Neural cell (in vitro differentiated cells): ENCODE data around the gene CDC34. TPM values are rescaled to one million over a fixed set of nuclear protein-coding genes. Genes with fewer than 3 reads are reported as not detected.

Experiments
- H2AFZ ChIP-seq: fragments of 200-600, 300-800 bp; sonication (generic), shearing (Covaris generic); 2 replicates; pipeline ENCODE4 v1.6.0; 2014; ENCODE audit warnings: low read depth, mild to moderate bottlenecking, antibody characterized with exemption, low read length, moderate library complexity
- H3F3A ChIP-seq: fragments of 200-600 bp; shearing (Covaris generic); 2 replicates; pipeline ENCODE4 v1.6.1; 2016; ENCODE audit warnings: mild to moderate bottlenecking, moderate library complexity, mixed read lengths, antibody characterized with exemption, low read length; ENCODE audit not compliant: insufficient read depth, poor library complexity, severe bottlenecking
- H3K27ac ChIP-seq: fragments of 200-600, 300-800 bp; sonication (generic), shearing (Covaris generic); 2 replicates; pipeline ENCODE4 v1.5.1; 2014; ENCODE audit warnings: mild to moderate bottlenecking, low read length, moderate library complexity
- H3K27me3 ChIP-seq: fragments of 300-800, 200-600 bp; sonication (generic), shearing (Covaris generic); 2 replicates; pipeline ENCODE4 v1.6.0; 2014; ENCODE audit warnings: mild to moderate bottlenecking, low read depth, low read length, moderate library complexity; ENCODE audit not compliant: insufficient read depth
- H3K36me3 ChIP-seq: fragments of 300-800, 200-600 bp; sonication (generic), shearing (Covaris generic); 2 replicates; pipeline ENCODE4 v1.5.1; 2014; ENCODE audit warnings: mild to moderate bottlenecking, antibody characterized with exemption, low read length, moderate library complexity; ENCODE audit not compliant: insufficient read depth
- H3K4me2 ChIP-seq: fragments of 300-800, 200-600 bp; sonication (generic), shearing (Covaris generic); 2 replicates; pipeline ENCODE4 v1.6.0; 2014; ENCODE audit warnings: mild to moderate bottlenecking, low read length
- H3K4me3 ChIP-seq: fragments of 300-800, 200-600 bp; sonication (generic), shearing (Covaris generic); 2 replicates; pipeline ENCODE4 v1.5.1; 2014; ENCODE audit warnings: mild to moderate bottlenecking, low read length, moderate library complexity
- H3K79me2 ChIP-seq: fragments of 200-600 bp; shearing (Covaris generic); replicated peaks from 2 replicates; pipeline ENCODE4 v1.6.0; 2014; ENCODE audit warnings: mild to moderate bottlenecking, low read length, moderate library complexity; ENCODE audit not compliant: insufficient read depth
- H3K9ac ChIP-seq: fragments of 300-800, 200-600 bp; sonication (generic), shearing (Covaris generic); 2 replicates; pipeline ENCODE4 v1.6.1; 2016; ENCODE audit warnings: mild to moderate bottlenecking, low read length, mixed read lengths
- H3K9me2 ChIP-seq: fragments of 200-600 bp; shearing (Covaris generic); 2 replicates; pipeline ENCODE4 v1.6.1; 2016; ENCODE audit warnings: mild to moderate bottlenecking, low read length, mixed read lengths; ENCODE audit not compliant: insufficient read depth
- H3K9me3 ChIP-seq: fragments of 200-600, 300-800 bp; sonication (generic), shearing (Covaris generic); 2 replicates; pipeline ENCODE4 v1.6.1; 2016; ENCODE audit warnings: mild to moderate bottlenecking, mixed run types, low read length, moderate library complexity, mixed read lengths
- H4K20me1 ChIP-seq: fragments of 200-600 bp; shearing (Covaris generic); 2 replicates; pipeline ENCODE4 v1.6.1; 2016; ENCODE audit warnings: mild to moderate bottlenecking, mixed run types; ENCODE audit not compliant: insufficient read depth
- EP300 ChIP-seq: fragments of 450-650 bp; conservative IDR thresholded peaks from 2 replicates; pipeline ENCODE4 v1.6.1; 2014; ENCODE audit warnings: antibody characterized with exemption, mild to moderate bottlenecking, moderate library complexity; ENCODE audit not compliant: poor library complexity, severe bottlenecking
- EZH2 ChIP-seq: fragments of 200-600, 300-800 bp; shearing (Covaris generic), sonication (generic); IDR thresholded peaks from 2 replicates; pipeline ENCODE4 v1.6.1; 2014; ENCODE audit warnings: antibody characterized with exemption, low read length, borderline replicate concordance, mild to moderate bottlenecking; ENCODE audit not compliant: insufficient read depth, poor library complexity, severe bottlenecking
- MXI1 ChIP-seq: fragments of 450-650 bp; conservative IDR thresholded peaks from 2 replicates; pipeline ENCODE4 v1.6.1; 2014; ENCODE audit warnings: antibody characterized with exemption, mild to moderate bottlenecking; ENCODE audit not compliant: poor library complexity, severe bottlenecking
- POLR2AphosphoS5 ChIP-seq: IDR thresholded peaks from 2 replicates; pipeline ENCODE4 v1.6.1; 2012
- RAD21 ChIP-seq: fragments of 450-650 bp; conservative IDR thresholded peaks from 2 replicates; pipeline ENCODE4 v1.6.1; 2014; ENCODE audit warnings: antibody characterized with exemption, mild to moderate bottlenecking, moderate library complexity
- SMC3 ChIP-seq: fragments of 450-650 bp; conservative IDR thresholded peaks from 2 replicates; pipeline ENCODE4 v1.6.1; 2014; ENCODE audit warnings: antibody characterized with exemption, mild to moderate bottlenecking, moderate library complexity; ENCODE audit not compliant: poor library complexity
- TAF1 ChIP-seq: IDR thresholded peaks from 2 replicates; pipeline ENCODE4 v1.6.1; 2012; ENCODE audit warnings: low read depth
- polyA plus RNA-seq: library from polyadenylated mRNA; depleted of rRNA; stranded (reverse); fragments of >200 nt; gene quantifications from 2 replicates; pipeline ENCODE4 v1.2.3, GENCODE V29; 2014
- TF ChIP-seq, protein P1 (sequence below): fragments of 450-650 bp; IDR thresholded peaks from 2 replicates; pipeline ENCODE4 v1.5.1; 2014; ENCODE audit warnings: antibody characterized with exemption, mild to moderate bottlenecking, moderate library complexity; ENCODE audit not compliant: poor library complexity, severe bottlenecking
- TF ChIP-seq, protein P2 (sequence below): IDR thresholded peaks from 2 replicates; pipeline ENCODE4 v1.6.1; 2012; ENCODE audit warnings: borderline replicate concordance

CDC34 gene
- polyA plus RNA-seq, 1 donor from 2014 or later = 155 TPM

DNA sequence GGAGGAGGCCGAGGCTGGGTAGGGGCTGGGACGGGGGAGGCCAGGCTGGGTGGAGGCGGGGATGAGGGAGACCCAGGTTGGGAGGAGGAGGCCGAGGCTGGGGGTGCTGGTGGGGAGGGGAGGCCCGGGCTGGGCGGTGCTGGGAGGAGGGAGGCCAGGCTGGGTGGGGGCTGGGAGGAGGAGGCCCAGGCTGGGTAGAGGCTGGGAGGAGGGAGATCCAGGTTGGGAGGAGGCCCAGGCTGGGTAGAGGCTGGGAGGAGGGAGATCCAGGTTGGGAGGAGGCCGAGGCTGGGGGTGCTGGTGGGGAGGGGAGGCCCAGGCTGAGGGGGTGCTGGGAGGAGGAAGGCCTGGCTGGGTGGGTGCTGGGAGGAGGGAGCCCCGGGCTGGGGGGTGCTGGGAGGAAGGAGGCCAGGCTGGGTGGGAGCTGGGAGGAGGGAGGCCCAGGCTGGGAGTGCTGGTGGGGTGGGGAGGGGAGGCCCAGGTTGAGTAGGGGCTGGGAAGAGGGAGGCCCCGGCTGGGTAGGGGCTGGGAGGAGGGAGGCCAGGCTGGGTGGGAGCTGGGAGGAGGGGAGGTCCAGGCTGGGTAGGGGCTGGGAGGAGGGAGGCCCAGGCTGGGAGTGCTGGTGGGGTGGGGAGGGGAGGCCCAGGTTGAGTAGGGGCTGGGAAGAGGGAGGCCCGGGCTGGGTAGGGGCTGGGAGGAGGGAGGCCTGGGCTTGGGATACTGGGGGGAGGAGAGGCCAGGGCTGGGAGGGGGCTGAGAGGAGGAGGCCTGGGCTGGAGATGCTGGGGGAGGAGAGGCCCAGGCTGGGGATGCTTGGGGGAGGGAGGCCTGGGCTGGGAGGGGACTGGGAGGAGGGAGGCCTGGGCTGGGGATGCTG lies 13.6 kb upstream of the CDC34 start:
- H3K27me3 ChIP-seq = no peaks in the 10 kb centered on the region
- H4K20me1 ChIP-seq = no peaks in the 10 kb centered on the region
- no peaks in the 10 kb centered on the region for H3K9me3 ChIP-seq
- H3K9ac ChIP-seq = no peak overlapping the region
- no peaks in the 10 kb centered on the region for H3K79me2 ChIP-seq
- H3K4me3 ChIP-seq = no peak overlapping the region
- no peaks in the 10 kb centered on the region for H3K36me3 ChIP-seq
- TF ChIP-seq, protein P1, sequence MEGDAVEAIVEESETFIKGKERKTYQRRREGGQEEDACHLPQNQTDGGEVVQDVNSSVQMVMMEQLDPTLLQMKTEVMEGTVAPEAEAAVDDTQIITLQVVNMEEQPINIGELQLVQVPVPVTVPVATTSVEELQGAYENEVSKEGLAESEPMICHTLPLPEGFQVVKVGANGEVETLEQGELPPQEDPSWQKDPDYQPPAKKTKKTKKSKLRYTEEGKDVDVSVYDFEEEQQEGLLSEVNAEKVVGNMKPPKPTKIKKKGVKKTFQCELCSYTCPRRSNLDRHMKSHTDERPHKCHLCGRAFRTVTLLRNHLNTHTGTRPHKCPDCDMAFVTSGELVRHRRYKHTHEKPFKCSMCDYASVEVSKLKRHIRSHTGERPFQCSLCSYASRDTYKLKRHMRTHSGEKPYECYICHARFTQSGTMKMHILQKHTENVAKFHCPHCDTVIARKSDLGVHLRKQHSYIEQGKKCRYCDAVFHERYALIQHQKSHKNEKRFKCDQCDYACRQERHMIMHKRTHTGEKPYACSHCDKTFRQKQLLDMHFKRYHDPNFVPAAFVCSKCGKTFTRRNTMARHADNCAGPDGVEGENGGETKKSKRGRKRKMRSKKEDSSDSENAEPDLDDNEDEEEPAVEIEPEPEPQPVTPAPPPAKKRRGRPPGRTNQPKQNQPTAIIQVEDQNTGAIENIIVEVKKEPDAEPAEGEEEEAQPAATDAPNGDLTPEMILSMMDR = no peak
- H2AFZ ChIP-seq = no peak overlapping the region
- no peak overlapping the region for H3K27ac ChIP-seq
- no peak overlapping the region for H3K4me2 ChIP-seq
- no peaks in the 10 kb centered on the region for H3K9me2 ChIP-seq
- H3F3A ChIP-seq = no peaks in the 10 kb centered on the region

DNA sequence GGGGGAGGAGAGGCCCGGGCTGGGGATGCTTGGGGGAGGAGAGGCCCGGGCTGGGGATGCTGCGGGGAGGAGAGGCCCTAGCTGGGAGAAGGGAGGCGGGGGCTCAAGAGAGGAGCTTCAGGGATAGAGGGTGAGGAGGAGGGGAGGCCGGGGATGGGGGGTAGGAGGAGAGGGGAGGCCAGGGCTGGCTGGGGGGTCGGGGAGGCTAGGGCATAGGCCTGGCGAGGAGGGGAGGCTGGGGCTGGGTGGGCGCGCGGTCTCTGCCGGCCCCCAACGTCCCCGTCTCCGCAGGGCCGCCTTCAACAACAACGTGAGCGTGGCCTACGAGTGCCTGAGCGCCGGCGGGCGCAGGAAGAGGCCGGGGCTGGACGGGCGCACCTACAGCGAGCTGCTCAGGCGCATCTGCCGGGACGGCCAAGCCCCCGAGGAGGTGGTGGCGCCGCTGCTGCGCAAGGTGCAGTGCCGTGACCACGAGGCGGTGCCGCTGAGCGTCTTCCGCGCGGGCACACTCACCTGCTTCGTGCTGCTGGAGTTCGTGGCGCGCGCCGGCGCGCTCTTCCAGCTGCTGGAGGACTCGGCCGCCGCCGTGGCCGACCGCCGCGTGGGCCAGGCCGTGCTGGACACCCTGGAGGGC lies 12.8 kb upstream of the CDC34 start:
- no peaks in the 10 kb centered on the region for H3F3A ChIP-seq
- TF ChIP-seq, protein P2, sequence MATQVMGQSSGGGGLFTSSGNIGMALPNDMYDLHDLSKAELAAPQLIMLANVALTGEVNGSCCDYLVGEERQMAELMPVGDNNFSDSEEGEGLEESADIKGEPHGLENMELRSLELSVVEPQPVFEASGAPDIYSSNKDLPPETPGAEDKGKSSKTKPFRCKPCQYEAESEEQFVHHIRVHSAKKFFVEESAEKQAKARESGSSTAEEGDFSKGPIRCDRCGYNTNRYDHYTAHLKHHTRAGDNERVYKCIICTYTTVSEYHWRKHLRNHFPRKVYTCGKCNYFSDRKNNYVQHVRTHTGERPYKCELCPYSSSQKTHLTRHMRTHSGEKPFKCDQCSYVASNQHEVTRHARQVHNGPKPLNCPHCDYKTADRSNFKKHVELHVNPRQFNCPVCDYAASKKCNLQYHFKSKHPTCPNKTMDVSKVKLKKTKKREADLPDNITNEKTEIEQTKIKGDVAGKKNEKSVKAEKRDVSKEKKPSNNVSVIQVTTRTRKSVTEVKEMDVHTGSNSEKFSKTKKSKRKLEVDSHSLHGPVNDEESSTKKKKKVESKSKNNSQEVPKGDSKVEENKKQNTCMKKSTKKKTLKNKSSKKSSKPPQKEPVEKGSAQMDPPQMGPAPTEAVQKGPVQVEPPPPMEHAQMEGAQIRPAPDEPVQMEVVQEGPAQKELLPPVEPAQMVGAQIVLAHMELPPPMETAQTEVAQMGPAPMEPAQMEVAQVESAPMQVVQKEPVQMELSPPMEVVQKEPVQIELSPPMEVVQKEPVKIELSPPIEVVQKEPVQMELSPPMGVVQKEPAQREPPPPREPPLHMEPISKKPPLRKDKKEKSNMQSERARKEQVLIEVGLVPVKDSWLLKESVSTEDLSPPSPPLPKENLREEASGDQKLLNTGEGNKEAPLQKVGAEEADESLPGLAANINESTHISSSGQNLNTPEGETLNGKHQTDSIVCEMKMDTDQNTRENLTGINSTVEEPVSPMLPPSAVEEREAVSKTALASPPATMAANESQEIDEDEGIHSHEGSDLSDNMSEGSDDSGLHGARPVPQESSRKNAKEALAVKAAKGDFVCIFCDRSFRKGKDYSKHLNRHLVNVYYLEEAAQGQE = no peak
- TF ChIP-seq MXI1 = no peak
- TF ChIP-seq, protein P1 = no peak
- no peak for TF ChIP-seq TAF1
- TF ChIP-seq SMC3 = no peak
- TF ChIP-seq RAD21 = no peak
- no peak for TF ChIP-seq POLR2AphosphoS5
- no peak for TF ChIP-seq EP300
- no peak for TF ChIP-seq EZH2
- H3K36me3 ChIP-seq = no peaks in the 10 kb centered on the region
- H3K9me3 ChIP-seq = no peaks in the 10 kb centered on the region
- no peaks in the 10 kb centered on the region for H4K20me1 ChIP-seq
- H3K79me2 ChIP-seq = no peaks in the 10 kb centered on the region
- no peaks in the 10 kb centered on the region for H3K27me3 ChIP-seq
- H3K27ac ChIP-seq = no peak overlapping the region
- no peak overlapping the region for H2AFZ ChIP-seq
- no peak overlapping the region for H3K4me2 ChIP-seq
- H3K9ac ChIP-seq = no peak overlapping the region
- H3K4me3 ChIP-seq = no peak overlapping the region
- H3K9me2 ChIP-seq = no peaks in the 10 kb centered on the region
